Activated naive CD8-positive, alpha-beta T cell treated with anti-CD3 and anti-CD28 coated beads for 36 hours (primary cell): ENCODE measurements around the gene EGFLAM. TPM values are rescaled to one million over a fixed set of nuclear protein-coding genes. Genes with fewer than 3 reads are reported as not detected.

Experiments used
- DNase-seq: peaks from one replicate; pipeline ENCODE4 v3.0.0; 2021
- H3K27ac Mint-ChIP-seq: one replicate; pipeline ENCODE4 v1.8.0; 2022; ENCODE audit warnings: mild to moderate bottlenecking, moderate library complexity, mixed read lengths
- H3K27me3 Mint-ChIP-seq: one replicate; pipeline ENCODE4 v1.8.0; 2022; ENCODE audit warnings: mild to moderate bottlenecking, mixed read lengths
- H3K36me3 Mint-ChIP-seq: one replicate; pipeline ENCODE4 v1.8.0; 2021; ENCODE audit warnings: mild to moderate bottlenecking, mixed read lengths
- H3K4me1 Mint-ChIP-seq: one replicate; pipeline ENCODE4 v1.8.0; 2021; ENCODE audit warnings: mixed read lengths
- H3K4me3 Mint-ChIP-seq: one replicate; pipeline ENCODE4 v1.8.0; 2022; ENCODE audit warnings: mild to moderate bottlenecking, moderate library complexity, mixed read lengths
- H3K9me3 Mint-ChIP-seq: one replicate; pipeline ENCODE4 v1.8.0; 2022; ENCODE audit warnings: mixed read lengths
- total RNA-seq, 2 experiments: library from RNA; stranded (reverse); gene quantifications; one replicate each; pipeline ENCODE4 v1.2.3, GENCODE V29; 2021

EGFLAM gene
- total RNA-seq, 2 experiments from 2014 or later = not detected

- Mint-ChIP-seq H3K4me1 (no peaks in the 10 kb centered on the region), H3K9me3 (no peaks in the 10 kb centered on the region), H3K4me3 (no peak overlapping the region), H3K27me3 (peaks cover 8% of the 10 kb centered on the region), H3K36me3 (no peaks in the 10 kb centered on the region), H3K27ac (no peak overlapping the region)
- no peak for DNase-seq
Measured at GRCh38 chr5:38290028-38290653, 31.8 kb downstream of the EGFLAM start.

GRCh38 chr5:38291355-38291754, 33.0 kb downstream of the EGFLAM start:
- H3K4me1 Mint-ChIP-seq = no peaks in the 10 kb centered on the region

GRCh38 chr5:38292228-38292627, 33.9 kb downstream of the EGFLAM start:
- no peak overlapping the region for H3K4me3 Mint-ChIP-seq
- no peaks in the 10 kb centered on the region for H3K9me3 Mint-ChIP-seq
- H3K27ac Mint-ChIP-seq = no peak overlapping the region
- H3K36me3 Mint-ChIP-seq = no peaks in the 10 kb centered on the region
- no peak for DNase-seq
- no peaks in the 10 kb centered on the region for H3K4me1 Mint-ChIP-seq
- H3K27me3 Mint-ChIP-seq = peaks cover 18% of the 10 kb centered on the region

More at GRCh38 chr5:38291355-38291754, 33.0 kb downstream of the EGFLAM start:
- H3K4me3 Mint-ChIP-seq = no peak overlapping the region
- H3K9me3 Mint-ChIP-seq = no peaks in the 10 kb centered on the region
- H3K27me3 Mint-ChIP-seq = peaks cover 18% of the 10 kb centered on the region
- no peak overlapping the region for H3K27ac Mint-ChIP-seq
- no peak for DNase-seq
- no peaks in the 10 kb centered on the region for H3K36me3 Mint-ChIP-seq

- no peaks in the 10 kb centered on the region for H3K9me3 Mint-ChIP-seq
- H3K36me3 Mint-ChIP-seq = no peaks in the 10 kb centered on the region
- no peaks in the 10 kb centered on the region for H3K4me1 Mint-ChIP-seq
- no peak for DNase-seq
- peaks cover 22% of the 10 kb centered on the region for H3K27me3 Mint-ChIP-seq
- no peak overlapping the region for H3K4me3 Mint-ChIP-seq
- no peak overlapping the region for H3K27ac Mint-ChIP-seq
Measured at GRCh38 chr5:38295751-38296150, 37.4 kb downstream of the EGFLAM start.

- H3K9me3 Mint-ChIP-seq = peaks cover 6% of the 10 kb centered on the region
Measured at GRCh38 chr5:38297830-38298608, 39.7 kb downstream of the EGFLAM start.

GRCh38 chr5:38299585-38299984, 41.2 kb downstream of the EGFLAM start:
- Mint-ChIP-seq H3K4me1 (no peaks in the 10 kb centered on the region), H3K27ac (no peak overlapping the region), H3K36me3 (no peaks in the 10 kb centered on the region), H3K9me3 (peaks cover 11% of the 10 kb centered on the region), H3K27me3 (peaks cover 15% of the 10 kb centered on the region), H3K4me3 (no peak overlapping the region)
- DNase-seq = no peak

More at GRCh38 chr5:38297830-38298608, 39.7 kb downstream of the EGFLAM start:
- H3K27me3 Mint-ChIP-seq = peaks cover 19% of the 10 kb centered on the region
- no peaks in the 10 kb centered on the region for H3K36me3 Mint-ChIP-seq
- DNase-seq = no peak
- no peaks in the 10 kb centered on the region for H3K4me1 Mint-ChIP-seq
- no peak overlapping the region for H3K27ac Mint-ChIP-seq
- H3K4me3 Mint-ChIP-seq = no peak overlapping the region

GRCh38 chr5:38305148-38305547, 46.8 kb downstream of the EGFLAM start:
- Mint-ChIP-seq H3K4me3 (no peak overlapping the region), H3K27me3 (no peaks in the 10 kb centered on the region), H3K36me3 (no peaks in the 10 kb centered on the region), H3K27ac (no peak overlapping the region), H3K4me1 (no peaks in the 10 kb centered on the region), H3K9me3 (peaks cover 20% of the 10 kb centered on the region)
- no peak for DNase-seq

GRCh38 chr5:38307845-38308244, 49.5 kb downstream of the EGFLAM start:
- no peaks in the 10 kb centered on the region for H3K4me1 Mint-ChIP-seq
- no peaks in the 10 kb centered on the region for H3K36me3 Mint-ChIP-seq
- no peak overlapping the region for H3K4me3 Mint-ChIP-seq
- H3K27ac Mint-ChIP-seq = no peak overlapping the region
- peaks cover 14% of the 10 kb centered on the region for H3K9me3 Mint-ChIP-seq
- DNase-seq = no peak
- H3K27me3 Mint-ChIP-seq = peaks cover 11% of the 10 kb centered on the region

GRCh38 chr5:38316544-38317224, 58.3 kb downstream of the EGFLAM start:
- no peaks in the 10 kb centered on the region for H3K36me3 Mint-ChIP-seq
- no peaks in the 10 kb centered on the region for H3K4me1 Mint-ChIP-seq
- H3K27ac Mint-ChIP-seq = no peak overlapping the region
- H3K4me3 Mint-ChIP-seq = no peak overlapping the region
- H3K27me3 Mint-ChIP-seq = peaks cover 14% of the 10 kb centered on the region
- DNase-seq = no peak
- no peaks in the 10 kb centered on the region for H3K9me3 Mint-ChIP-seq

- no peaks in the 10 kb centered on the region for H3K4me1 Mint-ChIP-seq
- no peak for DNase-seq
Measured at GRCh38 chr5:38317868-38318267, 59.5 kb downstream of the EGFLAM start.

GRCh38 chr5:38319491-38319890, 61.1 kb downstream of the EGFLAM start:
- H3K27me3 Mint-ChIP-seq = peaks cover 7% of the 10 kb centered on the region
- H3K9me3 Mint-ChIP-seq = no peaks in the 10 kb centered on the region
- no peak overlapping the region for H3K27ac Mint-ChIP-seq
- H3K36me3 Mint-ChIP-seq = no peaks in the 10 kb centered on the region
- no peak for DNase-seq
- no peaks in the 10 kb centered on the region for H3K4me1 Mint-ChIP-seq
- no peak overlapping the region for H3K4me3 Mint-ChIP-seq

More at GRCh38 chr5:38317868-38318267, 59.5 kb downstream of the EGFLAM start:
- Mint-ChIP-seq H3K27me3 (peaks cover 7% of the 10 kb centered on the region), H3K9me3 (no peaks in the 10 kb centered on the region), H3K36me3 (no peaks in the 10 kb centered on the region), H3K4me3 (no peak overlapping the region), H3K27ac (no peak overlapping the region)

- H3K27ac Mint-ChIP-seq = no peak overlapping the region
- H3K36me3 Mint-ChIP-seq = no peaks in the 10 kb centered on the region
- peaks cover 7% of the 10 kb centered on the region for H3K27me3 Mint-ChIP-seq
- no peaks in the 10 kb centered on the region for H3K9me3 Mint-ChIP-seq
- no peak overlapping the region for H3K4me3 Mint-ChIP-seq
- no peaks in the 10 kb centered on the region for H3K4me1 Mint-ChIP-seq
- no peak for DNase-seq
Measured at GRCh38 chr5:38321978-38322377, 63.6 kb downstream of the EGFLAM start.

- H3K4me1 Mint-ChIP-seq = no peaks in the 10 kb centered on the region
- H3K27ac Mint-ChIP-seq = no peak overlapping the region
- H3K9me3 Mint-ChIP-seq = no peaks in the 10 kb centered on the region
- no peaks in the 10 kb centered on the region for H3K36me3 Mint-ChIP-seq
- no peak overlapping the region for H3K4me3 Mint-ChIP-seq
- DNase-seq = no peak
- peaks cover 7% of the 10 kb centered on the region for H3K27me3 Mint-ChIP-seq
Measured at GRCh38 chr5:38323645-38324295, 65.4 kb downstream of the EGFLAM start.

GRCh38 chr5:38329132-38329715, 70.9 kb downstream of the EGFLAM start:
- no peak for DNase-seq
- peaks cover 7% of the 10 kb centered on the region for H3K9me3 Mint-ChIP-seq
- H3K4me1 Mint-ChIP-seq = no peaks in the 10 kb centered on the region
- H3K27ac Mint-ChIP-seq = no peak overlapping the region
- no peaks in the 10 kb centered on the region for H3K27me3 Mint-ChIP-seq
- H3K36me3 Mint-ChIP-seq = no peaks in the 10 kb centered on the region
- no peak overlapping the region for H3K4me3 Mint-ChIP-seq

- H3K4me1 Mint-ChIP-seq = no peaks in the 10 kb centered on the region
- H3K27ac Mint-ChIP-seq = no peak overlapping the region
- no peaks in the 10 kb centered on the region for H3K36me3 Mint-ChIP-seq
- DNase-seq = no peak
- no peak overlapping the region for H3K4me3 Mint-ChIP-seq
- H3K27me3 Mint-ChIP-seq = no peaks in the 10 kb centered on the region
- peaks cover 7% of the 10 kb centered on the region for H3K9me3 Mint-ChIP-seq
Measured at GRCh38 chr5:38330207-38330606, 71.8 kb downstream of the EGFLAM start.
